LNCaP clone FGC (cell line): ENCODE measurements around the gene ARHGAP22.

Source experiments
- DNase-seq: peaks from one replicate; pipeline ENCODE4 v3.0.0-alpha.2; 2011; ENCODE audit warnings: low read depth
- H3K4me3 ChIP-seq: 2 replicates; pipeline ENCODE4 v1.5.1; 2011; ENCODE audit warnings: mild to moderate bottlenecking, low read depth, low read length, control low read depth
- CTCF ChIP-seq: IDR thresholded peaks from 2 replicates; pipeline ENCODE4 v1.5.1; 2012; ENCODE audit warnings: mild to moderate bottlenecking; ENCODE audit not compliant: control insufficient read depth, insufficient read depth; ENCODE audit errors: extremely low read depth

The ARHGAP22 gene

GRCh38 chr10:48442809-48443177 is 162.1 kb downstream of the ARHGAP22 start:
- no peak overlapping the region for H3K4me3 ChIP-seq
- DNase-seq = no peak
- TF ChIP-seq CTCF = no peak

GRCh38 chr10:48442090-48442808 is 162.6 kb downstream of the ARHGAP22 start:
- no peak for DNase-seq
- no peak for TF ChIP-seq CTCF
- no peak overlapping the region for H3K4me3 ChIP-seq

GRCh38 chr10:48440771-48441170 is 164.1 kb downstream of the ARHGAP22 start:
- no peak for TF ChIP-seq CTCF
- no peak for DNase-seq

GRCh38 chr10:48439581-48440041 is 165.3 kb downstream of the ARHGAP22 start:
- TF ChIP-seq CTCF = no peak
- no peak for DNase-seq
- no peak overlapping the region for H3K4me3 ChIP-seq

More at GRCh38 chr10:48440771-48441170, 164.1 kb downstream of the ARHGAP22 start:
- no peak overlapping the region for H3K4me3 ChIP-seq

GRCh38 chr10:48439031-48439430 is 165.8 kb downstream of the ARHGAP22 start:
- H3K4me3 ChIP-seq = no peak overlapping the region
- no peak for DNase-seq
- no peak for TF ChIP-seq CTCF

- DNase-seq = no peak
- H3K4me3 ChIP-seq = no peak overlapping the region
- TF ChIP-seq CTCF = no peak
Measured at GRCh38 chr10:48437546-48437945, 167.3 kb downstream of the ARHGAP22 start.

- no peak for DNase-seq
- no peak overlapping the region for H3K4me3 ChIP-seq
- TF ChIP-seq CTCF = no peak
Measured at GRCh38 chr10:48431871-48432270, 173.0 kb downstream of the ARHGAP22 start.
